Glomerular visceral epithelial cell (primary cell): ENCODE data around the gene MAP3K3.

Experiments used
- DNase-seq: peaks from one replicate; pipeline ENCODE4 v3.0.0-alpha.2; 2016; ENCODE audit errors: extremely low spot score

MAP3K3 gene

GRCh38 chr17:63693411-63694113, 71.3 kb downstream of the MAP3K3 start:
- no peak for DNase-seq

GRCh38 chr17:63694229-63694949, 72.2 kb downstream of the MAP3K3 start:
- no peak for DNase-seq

DNA sequence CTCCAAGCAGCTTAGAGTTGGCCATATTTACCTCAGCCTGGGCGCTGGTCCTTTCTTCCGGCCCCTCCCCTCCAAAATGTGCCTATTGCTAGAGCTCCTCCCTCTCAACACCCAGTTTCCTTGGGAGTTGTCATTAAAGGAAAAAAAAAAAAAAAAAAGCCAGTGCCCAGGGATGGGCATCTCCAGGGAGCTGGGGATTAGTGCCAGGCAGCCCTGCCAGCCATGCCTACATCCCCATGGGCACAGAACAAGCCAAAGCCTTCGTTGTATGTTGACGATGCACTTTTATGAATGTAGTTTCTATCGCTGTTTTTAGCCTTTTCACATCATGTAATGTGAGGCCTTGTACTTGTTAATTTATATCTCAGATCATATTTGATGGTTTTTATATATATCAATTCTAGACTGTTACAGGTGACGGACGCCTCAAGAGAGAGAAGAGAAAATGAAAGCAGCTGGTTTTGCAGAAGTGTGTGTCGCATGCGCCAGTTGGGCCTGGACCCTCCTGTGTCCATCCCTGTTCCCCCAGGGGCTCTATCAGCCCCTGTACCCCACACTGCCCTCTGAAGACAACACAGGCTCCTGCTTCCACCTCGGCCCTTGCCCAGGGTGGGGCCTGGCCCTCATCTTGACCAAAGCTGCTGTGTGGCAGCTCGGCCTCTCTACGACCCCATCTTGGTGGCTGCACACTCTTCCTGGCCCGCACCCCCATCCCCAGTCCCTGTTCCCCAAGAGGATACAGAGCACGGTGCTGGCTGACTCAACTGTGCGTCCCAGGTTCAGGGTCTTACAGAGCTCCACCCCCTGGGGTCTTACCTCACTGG, 72.9 kb downstream of the MAP3K3 start:
- DNase-seq: no peak

DNA sequence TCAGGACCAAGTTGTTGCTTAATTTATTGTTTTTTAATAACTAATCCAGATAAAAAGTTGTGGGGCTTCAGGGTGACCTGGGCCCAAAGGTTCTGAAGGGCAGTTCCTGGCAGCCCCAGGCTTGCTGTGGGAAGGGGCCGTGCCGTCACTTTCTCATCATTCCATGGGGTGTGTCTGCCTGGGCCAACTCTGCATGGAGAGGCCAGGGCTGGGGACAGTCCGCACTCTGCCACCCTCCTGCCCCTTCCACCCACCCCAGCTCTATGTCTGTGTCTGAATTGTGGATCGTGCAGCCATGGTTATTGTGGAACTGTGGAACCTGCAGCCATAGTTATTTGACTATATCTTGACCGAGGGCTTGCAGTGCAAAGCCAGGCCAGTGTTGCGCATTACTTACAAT, 73.7 kb downstream of the MAP3K3 start:
- no peak for DNase-seq

DNA sequence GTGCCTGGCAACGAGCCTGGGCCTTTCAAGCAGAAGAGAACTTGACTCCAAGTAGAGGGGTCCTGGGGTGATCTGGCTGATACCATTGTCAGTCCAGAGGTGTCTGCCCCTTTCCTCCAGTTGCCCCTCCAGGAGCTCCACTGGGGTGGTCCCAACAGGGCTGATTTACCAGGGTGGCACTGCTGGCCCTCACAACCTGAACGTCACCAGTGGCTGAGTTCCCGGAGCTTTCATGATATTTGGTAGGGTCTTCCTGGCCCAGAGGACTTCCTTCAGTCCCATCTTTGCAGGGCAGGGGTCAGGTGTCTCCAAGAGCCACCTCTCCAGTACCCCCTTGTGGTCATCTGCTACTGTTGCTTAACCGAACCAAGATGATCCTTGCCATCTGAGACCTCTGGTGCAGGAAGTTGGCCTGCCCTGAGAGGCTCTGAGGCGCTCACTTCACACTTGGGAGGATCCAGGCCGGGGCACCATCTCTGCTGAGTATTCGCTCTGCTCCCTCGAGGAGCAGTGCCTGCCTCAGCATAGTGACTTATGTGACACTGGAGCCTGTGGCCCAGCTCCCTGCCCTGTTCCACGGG, 74.3 kb downstream of the MAP3K3 start:
- DNase-seq: peak; percentile 52

GRCh38 chr17:63697341-63698286, 75.4 kb downstream of the MAP3K3 start:
- DNase-seq: peak; percentile 59

DNA sequence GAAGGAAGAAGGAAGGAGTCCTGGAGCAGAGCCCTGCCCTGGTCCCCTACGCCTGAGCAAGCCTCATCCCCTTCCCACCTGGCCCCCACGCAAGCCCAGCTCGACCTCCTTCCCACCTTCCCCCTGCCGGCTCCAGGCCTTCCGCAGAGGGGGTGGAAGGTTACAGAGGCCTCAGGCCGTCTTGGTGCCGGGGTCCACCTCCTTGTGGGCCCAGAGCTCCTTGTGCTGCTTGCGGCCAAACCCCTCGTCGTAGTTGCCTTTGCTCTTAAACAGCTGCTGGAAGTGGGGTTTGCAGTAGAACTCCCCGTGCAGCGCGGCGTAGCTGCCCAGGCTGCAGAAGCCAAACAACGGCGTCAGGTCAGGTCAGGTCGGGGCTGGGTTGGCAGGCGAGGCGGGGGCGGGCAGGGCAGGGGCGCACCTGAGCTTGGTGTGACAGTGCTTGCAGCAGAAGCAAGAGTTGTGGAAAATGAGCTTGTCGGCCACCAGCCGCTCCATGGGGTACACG, 76.2 kb downstream of the MAP3K3 start:
- no peak for DNase-seq

DNA sequence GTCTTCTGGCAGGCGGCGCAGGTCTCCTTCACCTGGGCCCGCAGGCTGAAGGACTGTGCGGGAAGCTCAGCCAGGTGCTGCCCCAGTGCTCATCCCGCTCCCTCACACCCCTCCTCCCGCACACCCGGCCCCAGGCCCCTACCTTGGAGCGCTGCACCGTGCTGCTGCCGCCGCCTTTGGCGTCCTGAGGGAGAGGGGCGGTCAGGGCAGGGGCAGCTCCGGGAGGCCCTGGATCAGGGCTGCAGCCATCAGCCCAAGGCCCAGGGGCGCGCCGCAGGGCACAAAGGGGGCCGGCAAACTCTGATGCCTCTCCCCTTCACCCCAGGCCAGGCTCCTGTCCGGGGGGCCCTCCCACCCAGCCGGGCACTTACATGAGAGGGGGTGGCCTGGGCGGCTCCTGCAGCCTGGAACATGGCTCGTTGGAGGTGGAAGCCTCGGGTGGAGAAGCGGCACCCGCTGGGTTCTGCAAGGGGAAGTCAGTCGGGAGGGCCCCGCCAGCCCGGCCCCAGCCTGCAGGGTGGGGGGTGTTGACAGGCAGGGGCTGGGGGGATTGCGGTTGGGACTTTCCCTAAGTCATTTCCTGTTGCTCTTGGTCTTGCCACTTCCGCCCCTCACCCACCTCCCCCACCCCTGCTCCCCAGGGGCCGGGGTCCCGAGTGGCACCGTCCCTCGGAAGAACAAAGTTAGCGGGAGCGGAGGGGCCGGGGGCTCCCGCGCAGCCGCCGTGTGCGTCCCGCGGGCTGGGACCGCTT, 76.8 kb downstream of the MAP3K3 start:
- DNase-seq: peak; percentile 68

DNA sequence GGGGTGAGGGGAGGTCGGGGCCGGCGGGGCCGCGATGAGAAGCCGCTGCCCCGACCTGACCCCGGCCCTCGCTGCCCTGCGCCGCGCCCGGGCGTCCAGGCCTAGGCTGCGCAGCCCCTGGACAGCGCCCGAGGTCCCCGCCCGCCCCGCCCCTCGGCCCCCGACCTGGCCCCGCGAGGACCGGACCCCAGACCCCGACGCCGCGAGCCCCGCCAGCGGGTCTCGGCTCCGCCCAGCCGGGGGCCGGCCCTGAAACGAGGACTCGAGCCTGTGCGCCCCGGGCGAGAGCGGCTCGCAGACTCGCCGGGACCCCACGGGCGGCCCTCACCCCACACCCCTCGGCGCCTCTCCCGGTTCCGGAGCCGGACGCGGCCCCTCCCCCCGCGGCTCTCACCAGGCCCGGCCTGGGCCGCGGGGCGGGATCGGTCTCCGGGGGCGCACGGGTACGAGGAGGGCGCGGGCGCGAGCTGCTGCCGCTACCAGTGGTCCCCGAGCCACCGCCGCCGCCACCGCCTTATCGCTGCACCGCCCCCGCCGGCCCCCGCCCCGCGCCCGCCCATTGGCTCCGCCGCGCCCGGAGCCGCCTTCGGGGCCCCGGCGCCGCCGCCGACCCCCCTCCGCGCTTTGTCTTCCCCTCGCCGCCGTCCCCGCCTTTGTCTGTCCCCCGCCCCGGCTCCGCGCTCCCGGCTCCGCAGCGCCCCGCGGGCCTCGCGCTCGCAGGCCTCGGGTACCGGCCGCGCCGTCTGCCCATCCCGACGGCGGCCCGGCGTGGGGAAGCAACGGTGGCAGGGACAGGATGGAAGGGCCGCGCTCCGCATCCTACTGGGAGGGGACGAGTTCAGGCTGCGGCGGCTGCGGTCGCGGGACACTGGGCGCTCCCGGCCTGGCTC, 77.7 kb downstream of the MAP3K3 start, which contains the start of gene LIMD2:
TSS of gene LIMD2 (minus strand) at position 488 of the 890 bp plus-strand sequence. CDS start 827 bp downstream, outside the sequence.
- peak; percentile 65 for DNase-seq

DNA sequence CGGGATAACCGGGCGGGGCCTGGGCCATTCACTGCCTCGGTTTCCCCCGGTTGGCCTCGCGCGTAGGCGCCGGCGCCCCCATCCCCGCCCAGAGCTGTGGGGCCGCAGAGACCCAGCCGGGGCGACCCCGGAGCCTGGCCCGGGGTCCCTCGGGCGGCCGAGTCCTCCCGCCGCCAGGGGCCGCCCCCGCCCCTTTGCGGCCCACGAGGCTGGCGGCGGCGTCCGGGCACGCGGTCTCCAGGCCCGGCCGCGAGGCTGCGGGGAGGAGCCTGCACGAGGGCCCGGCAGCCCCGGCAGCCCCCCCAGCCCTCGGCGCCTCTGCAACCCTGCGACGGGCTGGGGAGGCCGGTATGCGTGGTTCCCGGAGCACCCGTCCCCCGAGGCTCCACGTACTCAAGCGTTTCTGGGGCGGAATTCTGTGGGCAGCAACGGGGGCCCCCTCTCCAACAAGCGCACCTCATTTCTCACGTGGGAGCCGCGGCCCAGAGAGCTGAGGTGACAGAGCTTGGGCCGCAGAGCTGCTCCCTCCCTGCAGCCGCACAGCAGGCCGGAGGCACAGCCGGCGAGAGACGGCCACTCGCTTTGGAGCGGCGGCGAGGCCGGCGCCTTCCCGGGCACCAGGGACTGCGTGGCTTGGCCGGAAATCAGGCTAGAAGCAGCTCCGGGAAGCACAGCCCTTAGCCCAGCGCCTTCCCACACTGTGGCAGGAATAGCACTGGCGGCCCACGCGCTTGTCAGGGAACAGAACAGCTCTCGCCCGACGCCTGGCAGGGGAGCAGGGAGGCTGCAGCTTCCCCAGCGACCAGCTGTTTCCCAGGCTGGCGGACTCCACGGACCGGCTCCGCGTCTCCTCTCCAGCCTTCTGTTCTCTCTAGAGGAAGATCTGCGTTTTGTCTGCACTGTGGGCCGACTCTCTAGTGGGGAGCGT, 78.6 kb downstream of the MAP3K3 start:
- no peak for DNase-seq

- no peak for DNase-seq
These were observed 79.2 kb downstream of the MAP3K3 start for GRCh38 chr17:63701456-63701820.

GRCh38 chr17:63701868-63702720, 79.9 kb downstream of the MAP3K3 start:
- DNase-seq: no peak

GRCh38 chr17:63702721-63703015, 80.5 kb downstream of the MAP3K3 start:
- DNase-seq: no peak

DNA sequence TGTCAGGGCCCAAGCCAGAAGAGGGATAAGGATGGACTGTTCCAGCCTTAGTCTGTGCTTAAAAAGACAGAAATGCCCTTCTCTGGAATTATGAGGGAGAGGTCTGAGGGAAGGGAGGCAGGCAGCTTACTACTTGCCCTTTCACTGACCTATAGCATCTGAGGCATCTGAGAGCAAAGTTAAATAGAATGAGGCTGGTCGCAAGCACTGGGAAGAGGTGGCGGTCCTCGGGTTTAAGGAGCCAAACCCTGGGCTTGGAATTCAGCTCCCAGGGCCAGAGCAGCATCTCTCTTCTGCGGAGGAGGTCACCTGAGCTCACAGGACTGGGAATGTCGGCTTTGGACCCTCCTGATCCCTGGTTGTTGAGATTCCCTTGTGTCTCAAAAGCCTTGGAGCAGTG, 80.8 kb downstream of the MAP3K3 start:
- DNase-seq: no peak

DNA sequence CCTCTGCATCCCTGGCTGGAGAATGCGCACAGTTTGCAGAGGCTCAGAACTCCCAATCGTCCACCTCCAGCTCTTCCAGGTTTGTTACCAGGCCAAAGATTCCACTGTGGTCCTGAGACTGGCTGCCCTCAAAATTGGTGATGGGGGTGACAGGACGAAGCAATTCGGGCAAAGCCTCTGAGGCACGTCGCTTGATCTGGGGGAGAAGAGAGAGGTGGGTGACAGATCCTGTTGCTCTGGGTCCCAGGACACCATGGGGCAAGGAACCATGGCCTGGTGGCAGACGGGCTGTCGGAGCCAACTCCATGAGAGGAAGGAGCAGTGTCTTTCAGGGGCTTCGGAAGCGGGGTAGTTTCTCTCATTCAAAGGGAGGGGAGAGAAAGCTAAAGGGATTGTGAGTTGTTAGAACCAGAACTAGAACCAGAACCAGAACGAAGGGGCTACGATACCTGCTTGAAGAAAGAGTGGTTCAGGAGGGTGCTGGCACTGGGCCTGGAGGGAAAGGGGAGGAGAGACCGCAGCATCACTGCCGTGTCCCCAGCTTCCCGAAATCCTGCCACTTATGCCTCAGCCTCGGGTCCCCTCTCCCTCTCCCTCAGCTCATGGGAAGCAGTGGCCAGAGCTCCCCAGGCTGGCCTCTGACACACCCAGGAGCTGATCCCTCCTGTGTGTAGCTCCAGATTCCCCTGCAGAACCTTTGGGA, 81.5 kb downstream of the MAP3K3 start:
- no peak for DNase-seq

DNA sequence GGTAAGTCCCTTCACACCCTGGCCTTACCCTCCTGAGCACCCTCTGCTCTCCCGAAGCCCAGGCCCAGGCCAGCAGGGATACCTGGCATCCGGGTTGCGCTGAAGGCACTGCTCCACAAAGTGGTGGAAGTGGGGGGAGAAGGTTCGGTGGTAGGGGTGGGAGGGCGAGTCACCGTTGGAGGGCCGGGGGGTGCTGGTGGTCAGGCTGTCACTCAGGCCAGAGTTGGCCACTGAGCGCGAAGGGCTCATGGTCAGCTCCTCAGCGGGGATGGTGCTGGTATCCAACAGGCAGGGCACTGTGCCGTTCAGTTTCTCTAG, 82.0 kb downstream of the MAP3K3 start:
- DNase-seq: no peak

DNA sequence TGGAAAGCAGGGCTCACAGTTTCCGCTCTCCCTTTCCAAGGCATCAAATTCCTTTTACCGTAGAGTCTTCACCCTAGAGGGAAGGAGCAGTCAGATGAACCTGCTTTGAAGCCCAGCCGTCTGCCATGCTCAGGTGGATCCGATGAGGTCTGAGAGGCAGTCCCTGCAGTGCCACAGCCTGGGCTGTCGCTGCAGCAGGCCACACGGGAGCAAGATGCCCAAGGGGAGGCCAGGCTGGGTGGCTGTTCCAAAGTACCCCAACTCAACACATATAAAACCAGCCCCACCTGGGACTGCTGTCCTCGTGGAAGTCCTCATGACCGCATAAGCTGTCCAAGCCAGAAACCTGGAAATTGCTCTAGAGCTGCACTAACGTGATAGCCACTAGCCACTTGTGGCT, 82.6 kb downstream of the MAP3K3 start:
- no peak for DNase-seq
